ENCODE measurements around the gene SYT17. TPM values are rescaled to one million over a fixed set of nuclear protein-coding genes. Genes with fewer than 3 reads are reported as not detected.
A peak's percentile ranks its signal among the peaks of the same experiment; 100 is the strongest.

Gene SYT17, protein sequence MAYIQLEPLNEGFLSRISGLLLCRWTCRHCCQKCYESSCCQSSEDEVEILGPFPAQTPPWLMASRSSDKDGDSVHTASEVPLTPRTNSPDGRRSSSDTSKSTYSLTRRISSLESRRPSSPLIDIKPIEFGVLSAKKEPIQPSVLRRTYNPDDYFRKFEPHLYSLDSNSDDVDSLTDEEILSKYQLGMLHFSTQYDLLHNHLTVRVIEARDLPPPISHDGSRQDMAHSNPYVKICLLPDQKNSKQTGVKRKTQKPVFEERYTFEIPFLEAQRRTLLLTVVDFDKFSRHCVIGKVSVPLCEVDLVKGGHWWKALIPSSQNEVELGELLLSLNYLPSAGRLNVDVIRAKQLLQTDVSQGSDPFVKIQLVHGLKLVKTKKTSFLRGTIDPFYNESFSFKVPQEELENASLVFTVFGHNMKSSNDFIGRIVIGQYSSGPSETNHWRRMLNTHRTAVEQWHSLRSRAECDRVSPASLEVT
- total RNA-seq (2014; rRNA removed) (10.8 and 11.8 TPM in 2 replicates), Bru-seq, nascent RNA (percentile 45 among the genes with signal in this experiment), BruChase-seq, experiment 1, labeled RNA remaining after a 6-hour chase (percentile 39 among the genes with signal in this experiment), BruChase-seq, experiment 2, labeled RNA remaining after a 2-hour chase (percentile 49 among the genes with signal in this experiment)
- long read RNA-seq, partial matches to known transcripts = 7 of 18 reads
- long read RNA-seq, other reads (novel, unspliced or antisense) = 9 of 18 reads

DNA sequence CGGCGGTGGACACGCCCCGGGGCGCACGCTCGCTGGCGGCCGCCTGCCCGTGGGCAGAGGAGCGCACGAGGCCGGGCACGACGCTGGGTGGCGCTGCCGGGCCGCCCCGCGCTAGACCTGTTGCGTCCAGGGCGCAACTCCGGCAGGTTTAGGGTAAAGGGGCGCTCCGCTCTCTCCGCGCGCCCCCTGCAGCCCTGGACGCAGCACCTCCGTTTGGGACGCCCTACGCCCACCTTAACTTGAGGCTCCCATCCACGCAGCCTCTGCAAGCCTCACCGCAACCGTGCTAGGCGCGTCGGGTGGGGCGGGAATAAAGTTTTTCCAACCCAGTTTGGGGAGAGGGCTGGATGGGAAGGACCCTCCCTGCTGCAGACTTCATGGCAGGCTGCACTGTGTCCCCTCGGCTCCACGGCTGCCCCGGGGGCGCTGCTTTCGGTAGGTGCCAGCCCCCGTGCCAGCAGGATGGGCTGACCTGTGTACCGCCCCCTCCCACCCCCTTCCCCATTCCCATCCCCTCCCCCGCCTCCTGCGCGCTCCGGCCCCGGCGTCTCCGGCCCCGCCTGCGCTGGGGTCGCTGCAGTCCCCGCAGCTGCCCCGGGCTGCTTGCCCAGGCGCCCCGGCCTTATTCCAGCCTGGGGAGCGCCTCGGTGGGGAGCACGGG is at the start of gene SYT17:
Gene SYT17 (plus strand): TSS at position 531 of the 661 bp plus-strand sequence. CDS start 407 bp downstream, outside the sequence.
- peak within 1 kb of the TSS; percentile 91 for H3K4me2 ChIP-seq (ENCODE audit: low read length)
- ATAC-seq (peak; percentile 88), DNase-seq (peak; percentile 79)
- no peaks in the 10 kb centered on the region for H4K20me1 ChIP-seq (ENCODE audit: low read length)
- no peaks in the 10 kb centered on the region for H3K27me3 ChIP-seq (ENCODE audit: low read length)
- ChIA-PET POLR2A (ENCODE audit: unreplicated experiment) (no interaction called here), CTCF (no interaction called here)
- no peaks in the 10 kb centered on the region for H3K9me2 ChIP-seq (replicated peaks; ENCODE audit: low read length)
- peak within 1 kb of the TSS; percentile 79 for H3K4me3 ChIP-seq (ENCODE audit: low read length)
- no peaks in the 10 kb centered on the region for H3K79me2 ChIP-seq (ENCODE audit: low read length)
- peak within 1 kb of the TSS; percentile 52 for H3K9ac ChIP-seq (ENCODE audit: low read length)
- no peaks in the 10 kb centered on the region for H3K9me3 ChIP-seq (ENCODE audit: low read length)
- no peak for TF ChIP-seq EZH2 (IDR thresholded peaks at IDR 0.05; ENCODE audit: low read length, unreplicated experiment)
- TF ChIP-seq, protein P1, sequence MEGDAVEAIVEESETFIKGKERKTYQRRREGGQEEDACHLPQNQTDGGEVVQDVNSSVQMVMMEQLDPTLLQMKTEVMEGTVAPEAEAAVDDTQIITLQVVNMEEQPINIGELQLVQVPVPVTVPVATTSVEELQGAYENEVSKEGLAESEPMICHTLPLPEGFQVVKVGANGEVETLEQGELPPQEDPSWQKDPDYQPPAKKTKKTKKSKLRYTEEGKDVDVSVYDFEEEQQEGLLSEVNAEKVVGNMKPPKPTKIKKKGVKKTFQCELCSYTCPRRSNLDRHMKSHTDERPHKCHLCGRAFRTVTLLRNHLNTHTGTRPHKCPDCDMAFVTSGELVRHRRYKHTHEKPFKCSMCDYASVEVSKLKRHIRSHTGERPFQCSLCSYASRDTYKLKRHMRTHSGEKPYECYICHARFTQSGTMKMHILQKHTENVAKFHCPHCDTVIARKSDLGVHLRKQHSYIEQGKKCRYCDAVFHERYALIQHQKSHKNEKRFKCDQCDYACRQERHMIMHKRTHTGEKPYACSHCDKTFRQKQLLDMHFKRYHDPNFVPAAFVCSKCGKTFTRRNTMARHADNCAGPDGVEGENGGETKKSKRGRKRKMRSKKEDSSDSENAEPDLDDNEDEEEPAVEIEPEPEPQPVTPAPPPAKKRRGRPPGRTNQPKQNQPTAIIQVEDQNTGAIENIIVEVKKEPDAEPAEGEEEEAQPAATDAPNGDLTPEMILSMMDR (conservative IDR thresholded peaks at IDR 0.05; ENCODE audit: low read depth, low read length) = peak; percentile 65
- no peak for TF ChIP-seq EZH2phosphoT487 (IDR thresholded peaks at IDR 0.05; ENCODE audit: borderline replicate concordance, low read length)
- peak within 1 kb of the TSS; percentile 84 for H2AFZ ChIP-seq (ENCODE audit: low read length)
- no peaks in the 10 kb centered on the region for H3F3A ChIP-seq (ENCODE audit: low read length, unreplicated experiment)
- BruUV-seq (replicated peaks) = no TSS peak
- no peak within 1 kb of the TSS for H3K27ac ChIP-seq (ENCODE audit: low read length)
- H3K36me3 ChIP-seq (ENCODE audit: low read depth, low read length) = no peaks in the 10 kb centered on the region
- intact Hi-C loops (cut with micrococcal nuclease) = loop anchor here (1.0 to 10.0 kb wide), 3 partner anchors 53 to 209 kb away; partner anchors contain the start of gene ITPRIPL2
- no peaks in the 10 kb centered on the region for H3K4me1 ChIP-seq (ENCODE audit: insufficient read depth, low read length)

DNA sequence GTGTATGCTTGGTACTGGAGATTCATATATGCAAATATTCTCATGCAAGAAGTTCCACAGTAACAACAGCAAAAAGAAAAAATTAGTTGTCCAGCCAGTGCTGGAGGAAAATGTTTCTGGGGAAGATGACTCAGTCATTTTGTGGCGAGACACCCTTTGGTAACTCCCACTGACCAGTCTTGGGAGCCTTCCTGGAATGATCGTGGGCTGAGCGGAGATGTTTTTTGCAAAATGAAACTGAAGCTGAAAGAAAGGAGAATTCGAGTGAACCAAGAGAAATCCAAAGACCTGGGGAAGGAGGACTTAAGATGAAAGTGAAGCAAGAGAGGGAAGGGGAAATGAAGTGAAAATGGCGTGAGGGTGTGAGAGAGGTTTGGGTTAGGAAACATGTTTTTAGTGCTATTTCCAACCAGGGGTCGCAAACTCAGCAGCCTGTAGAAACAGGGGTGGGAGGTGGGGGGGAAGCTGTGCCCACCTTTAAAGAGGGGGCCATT is 49.1 kb upstream of the SYT17 start:
- no TSS peak for BruUV-seq (replicated peaks)
- H3K4me2 ChIP-seq (ENCODE audit: low read length) = peak overlapping the region; percentile 89
- DNase-seq (peak; percentile 76), ATAC-seq (peak; percentile 43)
- peaks cover 19% of the 10 kb centered on the region; the same call in 1 of the 2 replicates for H4K20me1 ChIP-seq (ENCODE audit: low read length)
- H3K79me2 ChIP-seq (ENCODE audit: low read length) = peaks cover 69% of the 10 kb centered on the region
- no peaks in the 10 kb centered on the region; the same call in 1 of the 2 replicates for H3K36me3 ChIP-seq (ENCODE audit: low read depth, low read length)
- no peaks in the 10 kb centered on the region for H3K9me2 ChIP-seq (replicated peaks; ENCODE audit: low read length)
- no peaks in the 10 kb centered on the region for H3K9me3 ChIP-seq (ENCODE audit: low read length)
- CTCF ChIA-PET = interaction anchor here (0.6 kb wide), 1 partner anchor 33 kb away, joined by 3 read pairs; no protein-coding TSS in a partner anchor
- H3K4me1 ChIP-seq (ENCODE audit: insufficient read depth, low read length) = peaks cover 67% of the 10 kb centered on the region
- peak overlapping the region; percentile 65 for H3K4me3 ChIP-seq (ENCODE audit: low read length)
- H3K27me3 ChIP-seq (ENCODE audit: low read length) = no peaks in the 10 kb centered on the region
- H3K27ac ChIP-seq (ENCODE audit: low read length) = peak overlapping the region; percentile 95
- POLR2A ChIA-PET (ENCODE audit: unreplicated experiment) = interaction anchor here (0.6 kb wide), 1 partner anchor 123 kb away, joined by 3 read pairs; no protein-coding TSS in a partner anchor
- intact Hi-C loops (cut with micrococcal nuclease) = loop anchor here (2.0 to 10.0 kb wide), 2 partner anchors 18 to 46 kb away; partner anchors contain the start of gene SYT17
- peaks cover 16% of the 10 kb centered on the region for H3F3A ChIP-seq (ENCODE audit: low read length, unreplicated experiment)
- H3K9ac ChIP-seq (ENCODE audit: low read length) = peak overlapping the region; percentile 83
- H2AFZ ChIP-seq (ENCODE audit: low read length) = no peak overlapping the region
- TF ChIP-seq EZH2phosphoT487 (IDR thresholded peaks at IDR 0.05; ENCODE audit: borderline replicate concordance, low read length) = no peak
- TF ChIP-seq, protein P1 (conservative IDR thresholded peaks at IDR 0.05; ENCODE audit: low read depth, low read length) = no peak
- TF ChIP-seq EZH2 (IDR thresholded peaks at IDR 0.05; ENCODE audit: low read length, unreplicated experiment) = no peak
